Tibial artery (tissue), 4 donors: ENCODE measurements around the gene SLC18A3.

Experiments
- DNase-seq, 2 donors: peaks; one replicate each; pipeline ENCODE4 v3.0.0-alpha.2; 2019
- H3K27ac ChIP-seq, 2 donors: fragments of 200-600 bp; sonication (generic) in 1 of 2; 1 replicate in 1 of 2; 2 replicates in 1 of 2; pipeline ENCODE4 v1.5.1; 2018 to 2019; ENCODE audit warnings: mild to moderate bottlenecking in 1 of 2
- H3K27me3 ChIP-seq, 2 donors: fragments of 200-600 bp; sonication (generic) in 1 of 2; one replicate each; pipeline versions ENCODE4 v1.5.1 to v1.6.0; 2016 to 2019
- H3K36me3 ChIP-seq, 3 donors: fragments of 200-600 bp; sonication (generic) in 2 of 3; one replicate each; pipeline ENCODE4 v1.5.1; 2016 to 2019; ENCODE audit warnings: mild to moderate bottlenecking in 2 of 3
- H3K4me1 ChIP-seq, 4 donors: fragments of 200-600 bp; sonication (generic) in 2 of 4; 1 replicate in 3 of 4; 2 replicates in 1 of 4; pipeline ENCODE4 v1.5.1; 2016 to 2019
- H3K4me3 ChIP-seq, 2 donors: fragments of 200-600 bp; sonication (generic) in 1 of 2; 1 replicate in 1 of 2; 2 replicates in 1 of 2; pipeline ENCODE4 v1.5.1; 2018 to 2019; ENCODE audit warnings: mild to moderate bottlenecking in 2 of 2
- H3K9me3 ChIP-seq, 3 donors: fragments of 200-600 bp; sonication (generic) in 1 of 3; one replicate each; pipeline ENCODE4 v1.5.1; 2016 to 2019
- intact Hi-C: fragments of 100-400 bp; cut with DNase I; formaldehyde crosslinking; loops from one replicate; pipeline ENCODE4 v1.15.0; 2023; ENCODE audit warnings: low total_unique reads
- TF ChIP-seq, protein P1 (sequence below), 2 experiments: fragments of 200-600 bp in 1 of 2; fragments of 450-650 bp in 1 of 2; IDR thresholded peaks; one replicate each; pipeline ENCODE4 v1.5.1; 2017 to 2019; ENCODE audit warnings: antibody characterized with exemption in 2 of 2, mild to moderate bottlenecking in 1 of 2, moderate library complexity in 1 of 2

The SLC18A3 gene

DNA sequence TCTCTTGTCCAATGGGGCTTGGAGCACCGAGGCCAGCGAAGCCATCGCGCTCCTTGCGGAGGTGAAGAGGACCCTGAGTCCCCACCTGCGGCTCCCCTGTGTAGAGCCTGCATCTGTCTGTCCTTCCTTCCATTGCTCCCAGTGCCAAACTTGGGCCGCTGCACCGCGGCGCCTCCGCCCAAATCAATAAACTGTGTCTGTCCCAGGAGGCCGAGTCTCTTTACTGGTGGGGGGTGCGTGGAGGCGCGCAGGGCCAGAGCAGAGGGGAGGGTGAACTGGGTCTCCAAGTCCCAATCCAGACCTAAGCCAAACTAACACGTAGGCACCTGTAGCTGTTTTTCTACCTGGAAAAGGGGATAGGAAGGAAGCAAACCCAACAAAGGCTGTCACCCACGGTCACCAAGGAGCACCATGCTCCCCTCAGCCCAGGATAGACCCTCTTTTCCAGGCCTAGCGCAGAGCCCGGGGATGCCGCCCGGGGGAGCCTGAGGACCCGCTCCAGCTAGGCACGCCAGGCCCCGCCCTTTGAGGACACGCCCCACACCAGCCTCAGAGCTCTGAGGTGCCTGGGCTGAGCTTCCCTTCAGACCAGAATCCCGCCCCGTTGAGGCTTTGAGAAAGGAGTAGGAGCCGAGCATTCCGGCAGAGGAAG is 2.5 kb downstream of the SLC18A3 start:
- no peak overlapping the region for H3K4me3 ChIP-seq
- H3K9me3 ChIP-seq: no peaks in the 10 kb centered on the region
- H3K27me3 ChIP-seq: peaks cover 0 to 100% of the 10 kb centered on the region in 2 donors
- intact Hi-C loops: no loop called here
- H3K4me1 ChIP-seq: peaks cover 0 to 48% (median 35%) of the 10 kb centered on the region in 4 donors
- TF ChIP-seq, protein P1, sequence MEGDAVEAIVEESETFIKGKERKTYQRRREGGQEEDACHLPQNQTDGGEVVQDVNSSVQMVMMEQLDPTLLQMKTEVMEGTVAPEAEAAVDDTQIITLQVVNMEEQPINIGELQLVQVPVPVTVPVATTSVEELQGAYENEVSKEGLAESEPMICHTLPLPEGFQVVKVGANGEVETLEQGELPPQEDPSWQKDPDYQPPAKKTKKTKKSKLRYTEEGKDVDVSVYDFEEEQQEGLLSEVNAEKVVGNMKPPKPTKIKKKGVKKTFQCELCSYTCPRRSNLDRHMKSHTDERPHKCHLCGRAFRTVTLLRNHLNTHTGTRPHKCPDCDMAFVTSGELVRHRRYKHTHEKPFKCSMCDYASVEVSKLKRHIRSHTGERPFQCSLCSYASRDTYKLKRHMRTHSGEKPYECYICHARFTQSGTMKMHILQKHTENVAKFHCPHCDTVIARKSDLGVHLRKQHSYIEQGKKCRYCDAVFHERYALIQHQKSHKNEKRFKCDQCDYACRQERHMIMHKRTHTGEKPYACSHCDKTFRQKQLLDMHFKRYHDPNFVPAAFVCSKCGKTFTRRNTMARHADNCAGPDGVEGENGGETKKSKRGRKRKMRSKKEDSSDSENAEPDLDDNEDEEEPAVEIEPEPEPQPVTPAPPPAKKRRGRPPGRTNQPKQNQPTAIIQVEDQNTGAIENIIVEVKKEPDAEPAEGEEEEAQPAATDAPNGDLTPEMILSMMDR (IDR thresholded peaks at IDR 0.05): no peak
- no peaks in the 10 kb centered on the region for H3K36me3 ChIP-seq
- no peak overlapping the region for H3K27ac ChIP-seq
- DNase-seq: peak in 1 of 2 donors; percentile 46

GRCh38 chr10:49613165-49613881 is 3.2 kb downstream of the SLC18A3 start:
- Histone ChIP-seq H3K36me3 (no peaks in the 10 kb centered on the region), H3K9me3 (no peaks in the 10 kb centered on the region), H3K4me1 (peaks cover 0 to 48% (median 35%) of the 10 kb centered on the region in 4 donors), H3K27me3 (peaks cover 0 to 99% of the 10 kb centered on the region in 2 donors), H3K4me3 (no peak overlapping the region), H3K27ac (no peak overlapping the region)
- DNase-seq: peak in 1 of 2 donors; percentile 62
- intact Hi-C loops: no loop called here
- TF ChIP-seq, protein P1 (IDR thresholded peaks at IDR 0.05): no peak

DNA sequence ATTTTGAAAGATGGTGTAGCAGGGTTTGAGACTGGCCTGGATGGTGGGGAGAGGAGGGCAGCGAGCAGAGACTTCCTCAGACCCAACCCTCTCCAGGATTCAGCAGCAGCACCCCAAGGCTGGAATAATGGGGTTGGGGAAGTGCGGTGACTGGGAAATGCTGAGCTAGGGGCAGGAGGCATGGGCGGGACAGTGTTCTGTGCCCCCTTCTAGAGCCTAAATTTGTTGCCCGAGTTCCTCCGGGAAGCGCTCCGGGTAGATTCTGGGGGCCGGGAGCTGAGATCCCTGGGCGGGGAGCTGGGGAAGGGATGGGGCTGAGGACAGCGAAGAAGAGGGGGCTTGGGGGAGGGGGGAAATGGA is 3.8 kb downstream of the SLC18A3 start, which contains the start of gene CHAT:
Gene CHAT, plus strand, starts transcription at position 156 of the 360 bp plus-strand sequence. Its CDS starts 153 bp downstream, at position 309.
- no peak within 1 kb of the TSS for H3K4me3 ChIP-seq
- H3K27ac ChIP-seq: no peak within 1 kb of the TSS
- TF ChIP-seq, protein P1 (IDR thresholded peaks at IDR 0.05): no peak
- H3K27me3 ChIP-seq: peaks cover 0 to 99% of the 10 kb centered on the region in 2 donors
- intact Hi-C loops: no loop called here
- no peaks in the 10 kb centered on the region for H3K36me3 ChIP-seq
- peak in 1 of 2 donors; percentile 37 for DNase-seq
- no peaks in the 10 kb centered on the region for H3K9me3 ChIP-seq
- H3K4me1 ChIP-seq: peaks cover 0 to 48% (median 35%) of the 10 kb centered on the region in 4 donors

- H3K36me3 ChIP-seq: no peaks in the 10 kb centered on the region
- H3K4me1 ChIP-seq: peaks cover 0 to 41% (median 30%) of the 10 kb centered on the region in 4 donors
- H3K27ac ChIP-seq: no peak overlapping the region
- TF ChIP-seq, protein P1 (IDR thresholded peaks at IDR 0.05): no peak
- H3K4me3 ChIP-seq: no peak overlapping the region
- H3K9me3 ChIP-seq: no peaks in the 10 kb centered on the region
- H3K27me3 ChIP-seq: peaks cover 0 to 99% of the 10 kb centered on the region in 2 donors
- intact Hi-C loops: no loop called here
- DNase-seq: peak in 1 of 2 donors; percentile 55
Observed at GRCh38 chr10:49614242-49615198, 4.4 kb downstream of the SLC18A3 start.

- intact Hi-C loops: no loop called here
- Histone ChIP-seq H3K27ac (no peak overlapping the region), H3K4me1 (peaks cover 0 to 34% (median 23%) of the 10 kb centered on the region in 4 donors), H3K4me3 (no peak overlapping the region), H3K9me3 (no peaks in the 10 kb centered on the region), H3K27me3 (peaks cover 0 to 98% of the 10 kb centered on the region in 2 donors), H3K36me3 (no peaks in the 10 kb centered on the region)
- peak in 1 of 2 donors; percentile 41 for DNase-seq
- TF ChIP-seq, protein P1 (IDR thresholded peaks at IDR 0.05): no peak
Observed at GRCh38 chr10:49615213-49615612, 5.1 kb downstream of the SLC18A3 start.
